Suprapubic skin (tissue), 4 donors: ENCODE results near the gene WIPF3. TPM values are rescaled to one million over a fixed set of nuclear protein-coding genes. Genes with fewer than 3 reads are reported as not detected.

ENCODE experiments used
- DNase-seq, 2 donors: peaks; one replicate each; pipeline ENCODE4 v3.0.0-alpha.2; 2019; ENCODE audit warnings: low spot score in 2 of 2
- H3K27ac ChIP-seq: fragments of 200-600 bp; sonication (generic); one replicate; pipeline ENCODE4 v1.5.1; 2019
- H3K27me3 ChIP-seq: fragments of 200-600 bp; sonication (generic); one replicate; pipeline ENCODE4 v1.5.1; 2019
- H3K36me3 ChIP-seq: fragments of 200-600 bp; sonication (generic); one replicate; pipeline ENCODE4 v1.5.1; 2019
- H3K4me1 ChIP-seq: fragments of 200-600 bp; sonication (generic); one replicate; pipeline ENCODE4 v1.5.1; 2019
- H3K4me3 ChIP-seq: fragments of 200-600 bp; sonication (generic); one replicate; pipeline ENCODE4 v1.5.1; 2019; ENCODE audit warnings: mild to moderate bottlenecking
- H3K9me3 ChIP-seq: fragments of 200-600 bp; sonication (generic); one replicate; pipeline ENCODE4 v1.5.1; 2019
- CTCF ChIP-seq, 2 donors: fragments of 200-600 bp in 1 of 2; fragments of 450-650 bp in 1 of 2; sonication (generic) in 1 of 2; IDR thresholded peaks; one replicate each; pipeline ENCODE4 v1.5.1; 2016 to 2019; ENCODE audit warnings: antibody characterized with exemption in 2 of 2, mild to moderate bottlenecking in 1 of 2, moderate library complexity in 1 of 2
- EP300 ChIP-seq: sonication (generic); formaldehyde crosslinking; IDR thresholded peaks from one replicate; pipeline ENCODE4 v1.6.1; 2017; ENCODE audit warnings: antibody characterized with exemption
- POLR2A ChIP-seq, 2 donors: fragments of 450-650 bp; IDR thresholded peaks; one replicate each; pipeline ENCODE4 v1.6.1; 2017; ENCODE audit warnings: antibody characterized with exemption in 2 of 2, mild to moderate bottlenecking in 2 of 2, moderate library complexity in 2 of 2
- POLR2AphosphoS5 ChIP-seq, 3 donors: sonication (generic); formaldehyde crosslinking; IDR thresholded peaks; one replicate each; pipeline ENCODE4 v1.6.1; 2017; ENCODE audit warnings: antibody characterized with exemption in 3 of 3
- WGBS: methylation state at CpG from one replicate; pipeline ENCODE4 v1.1.5; 2018; 5-methylcytosine and 5-hydroxymethylcytosine counted together
- total RNA-seq, 4 donors: library from RNA; depleted of rRNA; stranded (reverse); fragments of >200 nt; gene quantifications; one replicate each; pipeline ENCODE4 v1.1.0, GENCODE V29; 2016

WIPF3 gene
- total RNA-seq, 4 donors from 2014 or later: 0.30 to 1.4 (median 0.58) TPM

- H3K4me3 ChIP-seq: no peak overlapping the region
- no peak overlapping the region for H3K27ac ChIP-seq
- no peaks in the 10 kb centered on the region for H3K27me3 ChIP-seq
- no peaks in the 10 kb centered on the region for H3K36me3 ChIP-seq
- no peak for DNase-seq
- TF ChIP-seq CTCF (IDR thresholded peaks at IDR 0.05) (no peak), POLR2A (IDR thresholded peaks at IDR 0.05) (no peak), EP300 (no peak), POLR2AphosphoS5 (IDR thresholded peaks at IDR 0.05) (no peak)
- H3K9me3 ChIP-seq: no peaks in the 10 kb centered on the region
- no peaks in the 10 kb centered on the region for H3K4me1 ChIP-seq
- WGBS: 35% methylated on average over 8 of the region's 8 CpGs
These were observed 48.1 kb downstream of the WIPF3 start for GRCh38 chr7:29854257-29854938.

GRCh38 chr7:29857654-29858053 lies 51.3 kb downstream of the WIPF3 start:
- no peak for DNase-seq
- Histone ChIP-seq H3K27ac (no peak overlapping the region), H3K36me3 (no peaks in the 10 kb centered on the region), H3K9me3 (no peaks in the 10 kb centered on the region), H3K4me3 (no peak overlapping the region), H3K4me1 (peaks cover 4% of the 10 kb centered on the region), H3K27me3 (no peaks in the 10 kb centered on the region)
- TF ChIP-seq POLR2A (IDR thresholded peaks at IDR 0.05) (no peak), CTCF (IDR thresholded peaks at IDR 0.05) (no peak), EP300 (no peak), POLR2AphosphoS5 (IDR thresholded peaks at IDR 0.05) (no peak)

DNA sequence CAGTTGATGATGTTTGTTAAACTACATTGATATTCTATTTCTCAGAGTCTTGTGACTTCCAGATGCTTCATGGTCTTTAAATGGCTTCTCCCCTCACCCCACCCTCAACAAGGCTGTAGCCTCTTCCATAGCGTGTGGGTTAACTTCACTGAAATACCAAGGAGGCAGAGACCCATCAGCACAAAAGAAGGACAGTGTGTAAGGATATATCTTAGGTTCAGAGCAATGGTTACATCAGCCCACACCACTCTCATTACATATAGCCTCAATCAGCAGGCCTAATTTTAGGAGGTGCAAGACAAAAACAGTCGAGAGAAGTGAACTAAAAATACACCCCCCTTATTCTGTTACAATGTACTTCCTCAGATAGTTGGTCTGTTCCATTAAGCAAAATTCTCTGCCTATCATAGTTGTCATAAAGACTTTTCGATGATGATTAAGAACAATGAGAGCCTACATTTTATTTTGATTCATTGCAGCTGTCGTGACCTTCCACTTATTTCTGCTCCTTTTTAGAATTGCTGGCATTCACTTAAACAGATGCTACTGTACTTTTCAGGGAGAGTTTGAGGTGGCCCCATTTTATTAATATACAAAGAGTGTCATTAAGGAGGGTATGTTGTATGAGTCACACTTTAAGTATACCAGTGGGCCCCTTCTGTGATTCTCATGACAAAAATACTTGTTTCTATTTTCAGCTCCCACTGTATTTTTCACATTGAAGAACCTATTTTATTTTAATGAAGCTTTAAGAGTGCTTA lies 52.1 kb downstream of the WIPF3 start:
- Histone ChIP-seq H3K4me3 (no peak overlapping the region), H3K4me1 (peaks cover 4% of the 10 kb centered on the region), H3K9me3 (no peaks in the 10 kb centered on the region), H3K36me3 (no peaks in the 10 kb centered on the region), H3K27ac (no peak overlapping the region), H3K27me3 (no peaks in the 10 kb centered on the region)
- no peak for TF ChIP-seq POLR2AphosphoS5 (IDR thresholded peaks at IDR 0.05)
- DNase-seq: no peak
- 82% methylated on average over 4 of the region's 4 CpGs for WGBS

GRCh38 chr7:29859104-29859503 lies 52.8 kb downstream of the WIPF3 start:
- DNase-seq: no peak
- Histone ChIP-seq H3K9me3 (no peaks in the 10 kb centered on the region), H3K27me3 (no peaks in the 10 kb centered on the region), H3K4me3 (no peak overlapping the region), H3K36me3 (no peaks in the 10 kb centered on the region), H3K4me1 (peaks cover 4% of the 10 kb centered on the region), H3K27ac (no peak overlapping the region)
- TF ChIP-seq POLR2AphosphoS5 (IDR thresholded peaks at IDR 0.05): no peak
- no peak for TF ChIP-seq CTCF (IDR thresholded peaks at IDR 0.05)
- TF ChIP-seq POLR2A (IDR thresholded peaks at IDR 0.05): no peak
- TF ChIP-seq EP300: no peak
- WGBS: 93% methylated on average over 5 of the region's 5 CpGs

GRCh38 chr7:29859524-29860185 lies 53.3 kb downstream of the WIPF3 start:
- WGBS: 53% methylated on average over 4 of the region's 4 CpGs
- TF ChIP-seq POLR2A (IDR thresholded peaks at IDR 0.05) (no peak), EP300 (no peak), CTCF (IDR thresholded peaks at IDR 0.05) (no peak), POLR2AphosphoS5 (IDR thresholded peaks at IDR 0.05) (no peak)
- no peak overlapping the region for H3K27ac ChIP-seq
- H3K4me1 ChIP-seq: peaks cover 4% of the 10 kb centered on the region
- H3K4me3 ChIP-seq: no peak overlapping the region
- DNase-seq: no peak
- no peaks in the 10 kb centered on the region for H3K9me3 ChIP-seq
- H3K27me3 ChIP-seq: no peaks in the 10 kb centered on the region
- H3K36me3 ChIP-seq: no peaks in the 10 kb centered on the region
